SK-N-SH treated with all-trans-retinoic acid at 6 μM for 48 hours (cell line): ENCODE results near the gene ZNF362.

ENCODE experiments used
- ATAC-seq: fragments of 200-7000 bp; cut with Tn5 transposase; 3 replicates; pipeline ENCODE4 v1.9.1; 2020; ENCODE audit warnings: mild to moderate bottlenecking, moderate library complexity
- BACH2 ChIP-seq: fragments of 250-450 bp; sonication (Bioruptor Pico); IDR thresholded peaks from 2 replicates; pipeline ENCODE4 v1.9.0; 2021; ENCODE audit warnings: mild to moderate bottlenecking, borderline replicate concordance
- ESRRG ChIP-seq: fragments of 250-450 bp; sonication (Bioruptor Pico); IDR thresholded peaks from 2 replicates; pipeline ENCODE4 v1.6.1; 2021; ENCODE audit warnings: mild to moderate bottlenecking
- OSR1 ChIP-seq: fragments of 250-450 bp; sonication (Bioruptor Pico); IDR thresholded peaks from 2 replicates; pipeline ENCODE4 v1.8.0; 2022; ENCODE audit warnings: moderate library complexity, mild to moderate bottlenecking, inconsistent platforms
- RARB ChIP-seq: fragments of 250-450 bp; sonication (Bioruptor Pico); IDR thresholded peaks from 2 replicates; pipeline ENCODE4 v1.8.0; 2021; ENCODE audit warnings: mild to moderate bottlenecking, moderate library complexity
- SNAI2 ChIP-seq: fragments of 250-450 bp; sonication (Bioruptor Pico); IDR thresholded peaks from 2 replicates; pipeline ENCODE4 v1.5.0; 2020; ENCODE audit warnings: mild to moderate bottlenecking, moderate library complexity
- TOX ChIP-seq: fragments of 250-450 bp; sonication (Bioruptor Pico); IDR thresholded peaks from 2 replicates; pipeline ENCODE4 v1.8.0; 2021; ENCODE audit warnings: mild to moderate bottlenecking, moderate library complexity, borderline replicate concordance
- ZC3H10 ChIP-seq: fragments of 250-450 bp; sonication (Bioruptor Pico); IDR thresholded peaks from 2 replicates; pipeline ENCODE4 v1.5.1; 2021; ENCODE audit warnings: mild to moderate bottlenecking, moderate library complexity
- ZFP3 ChIP-seq: fragments of 250-450 bp; sonication (Bioruptor Pico); IDR thresholded peaks from 2 replicates; pipeline ENCODE4 v1.5.0; 2020; ENCODE audit warnings: mild to moderate bottlenecking, moderate library complexity
- ZFP30 ChIP-seq: fragments of 450-650 bp; formaldehyde crosslinking; IDR thresholded peaks from 2 replicates; pipeline ENCODE4 v1.5.0; 2022; ENCODE audit warnings: mild to moderate bottlenecking, moderate library complexity
- TF ChIP-seq, protein P1 (sequence below): fragments of 250-450 bp; sonication (Bioruptor Pico); IDR thresholded peaks from 2 replicates; pipeline ENCODE4 v1.5.0; 2020; ENCODE audit warnings: mild to moderate bottlenecking, moderate library complexity
- TF ChIP-seq, protein P2 (sequence below): fragments of 250-450 bp; sonication (Bioruptor Pico); IDR thresholded peaks from 2 replicates; pipeline ENCODE4 v1.5.1; 2021; ENCODE audit warnings: mild to moderate bottlenecking, moderate library complexity
- TF ChIP-seq, protein P3 (sequence below): fragments of 250-450 bp; sonication (Bioruptor Pico); IDR thresholded peaks from 2 replicates; pipeline ENCODE4 v1.8.0; 2020; ENCODE audit warnings: mild to moderate bottlenecking, moderate library complexity, borderline replicate concordance
- TF ChIP-seq, protein P4 (sequence below): fragments of 250-450 bp; sonication (Bioruptor Pico); IDR thresholded peaks from 2 replicates; pipeline ENCODE4 v1.5.1; 2020; ENCODE audit warnings: low read depth, mild to moderate bottlenecking, moderate library complexity

The ZNF362 gene

DNA sequence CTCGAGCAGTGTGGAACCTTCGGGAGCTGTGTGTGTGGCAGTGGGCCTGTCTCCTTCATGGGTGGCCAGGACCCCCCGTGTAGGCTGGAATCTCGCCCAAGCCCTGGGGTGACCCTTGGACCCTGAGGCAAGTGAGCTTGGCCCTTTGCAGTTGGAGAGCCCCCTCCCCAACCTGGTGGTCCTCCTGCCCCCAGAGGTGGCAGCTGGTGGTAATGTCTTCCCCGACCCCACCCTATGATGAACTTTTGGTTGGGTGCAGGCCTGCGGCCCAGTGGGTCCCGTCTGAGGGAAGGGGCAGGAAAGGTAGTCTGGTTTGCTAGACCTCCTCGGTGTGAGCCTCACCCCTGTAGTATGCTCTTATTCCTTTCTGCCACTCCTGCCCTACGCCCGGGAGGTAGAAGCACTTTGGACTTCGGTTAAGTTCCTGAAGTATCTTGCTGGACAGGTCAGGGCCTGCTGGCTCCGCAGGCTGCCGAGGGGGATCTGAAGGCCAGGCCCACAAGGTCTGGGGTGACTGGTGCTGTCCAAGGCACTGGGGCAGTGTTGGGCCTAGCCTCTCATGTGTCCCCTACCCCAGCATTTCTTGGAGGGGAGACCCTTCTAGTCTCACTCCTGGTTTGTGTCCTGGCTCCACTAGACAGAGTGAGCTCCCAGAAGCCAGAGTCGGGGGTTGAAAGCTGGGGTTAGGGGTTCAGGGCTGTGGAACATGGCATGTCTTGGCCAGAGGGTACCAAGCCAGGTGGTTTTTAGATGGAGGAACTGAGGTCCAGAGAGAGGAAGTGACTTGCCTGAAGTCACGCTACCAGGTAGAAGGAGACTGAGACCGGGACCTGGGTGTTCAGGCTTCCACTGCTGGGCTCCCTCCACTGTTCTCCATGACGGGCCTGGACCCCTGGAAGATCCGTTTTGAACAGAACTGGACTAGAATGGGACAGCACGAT, 1.8 kb downstream of the ZNF362 start:
- TF ChIP-seq TOX (CRISPR knock-in tag) (no peak), ZFP30 (no peak), ZC3H10 (no peak)
- TF ChIP-seq, protein P1, sequence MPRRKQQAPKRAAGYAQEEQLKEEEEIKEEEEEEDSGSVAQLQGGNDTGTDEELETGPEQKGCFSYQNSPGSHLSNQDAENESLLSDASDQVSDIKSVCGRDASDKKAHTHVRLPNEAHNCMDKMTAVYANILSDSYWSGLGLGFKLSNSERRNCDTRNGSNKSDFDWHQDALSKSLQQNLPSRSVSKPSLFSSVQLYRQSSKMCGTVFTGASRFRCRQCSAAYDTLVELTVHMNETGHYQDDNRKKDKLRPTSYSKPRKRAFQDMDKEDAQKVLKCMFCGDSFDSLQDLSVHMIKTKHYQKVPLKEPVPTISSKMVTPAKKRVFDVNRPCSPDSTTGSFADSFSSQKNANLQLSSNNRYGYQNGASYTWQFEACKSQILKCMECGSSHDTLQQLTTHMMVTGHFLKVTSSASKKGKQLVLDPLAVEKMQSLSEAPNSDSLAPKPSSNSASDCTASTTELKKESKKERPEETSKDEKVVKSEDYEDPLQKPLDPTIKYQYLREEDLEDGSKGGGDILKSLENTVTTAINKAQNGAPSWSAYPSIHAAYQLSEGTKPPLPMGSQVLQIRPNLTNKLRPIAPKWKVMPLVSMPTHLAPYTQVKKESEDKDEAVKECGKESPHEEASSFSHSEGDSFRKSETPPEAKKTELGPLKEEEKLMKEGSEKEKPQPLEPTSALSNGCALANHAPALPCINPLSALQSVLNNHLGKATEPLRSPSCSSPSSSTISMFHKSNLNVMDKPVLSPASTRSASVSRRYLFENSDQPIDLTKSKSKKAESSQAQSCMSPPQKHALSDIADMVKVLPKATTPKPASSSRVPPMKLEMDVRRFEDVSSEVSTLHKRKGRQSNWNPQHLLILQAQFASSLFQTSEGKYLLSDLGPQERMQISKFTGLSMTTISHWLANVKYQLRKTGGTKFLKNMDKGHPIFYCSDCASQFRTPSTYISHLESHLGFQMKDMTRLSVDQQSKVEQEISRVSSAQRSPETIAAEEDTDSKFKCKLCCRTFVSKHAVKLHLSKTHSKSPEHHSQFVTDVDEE (CRISPR knock-in tag), result no peak
- TF ChIP-seq, all 23 proteins: peak for 0
- ATAC-seq, result no peak

DNA sequence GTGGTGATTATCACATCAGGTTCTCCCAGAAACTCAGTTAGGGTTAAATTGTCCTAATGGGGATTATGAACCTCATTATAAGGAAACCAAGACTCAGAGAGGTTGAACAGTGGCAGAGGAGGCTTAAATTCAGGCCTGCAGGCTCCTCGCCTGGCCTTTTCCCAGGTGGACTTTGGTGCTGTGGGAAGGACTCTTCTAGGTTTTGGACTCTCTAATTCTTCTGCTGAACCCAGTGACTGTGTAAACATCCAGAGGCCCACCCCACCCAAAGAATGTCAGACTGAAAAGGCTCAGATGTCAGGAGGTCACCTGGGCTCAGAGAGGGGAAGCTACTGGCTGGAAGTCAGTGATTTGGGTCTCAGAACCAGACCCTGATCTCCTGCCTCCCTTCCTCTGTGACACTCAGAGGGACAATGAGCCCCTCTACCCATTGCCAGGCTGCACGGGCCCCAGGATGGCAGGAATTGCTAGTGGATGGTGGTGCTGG, 2.5 kb downstream of the ZNF362 start:
- no peak for ATAC-seq

DNA sequence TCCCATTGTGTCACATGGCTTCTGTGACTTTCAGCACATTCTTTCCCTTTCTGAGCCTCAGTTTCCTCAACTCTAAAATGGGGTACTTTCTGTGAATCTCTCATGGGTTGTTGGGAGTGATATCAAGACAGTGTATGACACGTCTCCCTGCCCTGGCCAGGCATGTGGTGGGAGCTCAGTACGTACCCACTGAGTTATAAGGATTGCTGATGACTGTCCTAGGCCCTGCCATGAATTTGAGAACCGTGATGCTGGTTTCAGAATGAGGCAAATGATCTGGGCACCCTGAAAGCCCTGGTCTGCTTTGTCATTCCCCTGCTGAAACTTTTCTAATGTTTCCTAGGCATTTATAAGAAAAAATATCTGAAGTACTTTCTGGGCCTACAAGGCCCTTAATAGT, 3.6 kb downstream of the ZNF362 start:
- ATAC-seq, result no peak
- TF ChIP-seq RARB (no peak), ESRRG (no peak), ZC3H10 (no peak), OSR1 (CRISPR knock-in tag) (no peak), SNAI2 (CRISPR knock-in tag) (no peak)
- TF ChIP-seq, protein P2, sequence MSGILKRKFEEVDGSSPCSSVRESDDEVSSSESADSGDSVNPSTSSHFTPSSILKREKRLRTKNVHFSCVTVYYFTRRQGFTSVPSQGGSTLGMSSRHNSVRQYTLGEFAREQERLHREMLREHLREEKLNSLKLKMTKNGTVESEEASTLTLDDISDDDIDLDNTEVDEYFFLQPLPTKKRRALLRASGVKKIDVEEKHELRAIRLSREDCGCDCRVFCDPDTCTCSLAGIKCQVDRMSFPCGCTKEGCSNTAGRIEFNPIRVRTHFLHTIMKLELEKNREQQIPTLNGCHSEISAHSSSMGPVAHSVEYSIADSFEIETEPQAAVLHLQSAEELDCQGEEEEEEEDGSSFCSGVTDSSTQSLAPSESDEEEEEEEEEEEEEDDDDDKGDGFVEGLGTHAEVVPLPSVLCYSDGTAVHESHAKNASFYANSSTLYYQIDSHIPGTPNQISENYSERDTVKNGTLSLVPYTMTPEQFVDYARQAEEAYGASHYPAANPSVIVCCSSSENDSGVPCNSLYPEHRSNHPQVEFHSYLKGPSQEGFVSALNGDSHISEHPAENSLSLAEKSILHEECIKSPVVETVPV, result no peak
- TF ChIP-seq, protein P3, sequence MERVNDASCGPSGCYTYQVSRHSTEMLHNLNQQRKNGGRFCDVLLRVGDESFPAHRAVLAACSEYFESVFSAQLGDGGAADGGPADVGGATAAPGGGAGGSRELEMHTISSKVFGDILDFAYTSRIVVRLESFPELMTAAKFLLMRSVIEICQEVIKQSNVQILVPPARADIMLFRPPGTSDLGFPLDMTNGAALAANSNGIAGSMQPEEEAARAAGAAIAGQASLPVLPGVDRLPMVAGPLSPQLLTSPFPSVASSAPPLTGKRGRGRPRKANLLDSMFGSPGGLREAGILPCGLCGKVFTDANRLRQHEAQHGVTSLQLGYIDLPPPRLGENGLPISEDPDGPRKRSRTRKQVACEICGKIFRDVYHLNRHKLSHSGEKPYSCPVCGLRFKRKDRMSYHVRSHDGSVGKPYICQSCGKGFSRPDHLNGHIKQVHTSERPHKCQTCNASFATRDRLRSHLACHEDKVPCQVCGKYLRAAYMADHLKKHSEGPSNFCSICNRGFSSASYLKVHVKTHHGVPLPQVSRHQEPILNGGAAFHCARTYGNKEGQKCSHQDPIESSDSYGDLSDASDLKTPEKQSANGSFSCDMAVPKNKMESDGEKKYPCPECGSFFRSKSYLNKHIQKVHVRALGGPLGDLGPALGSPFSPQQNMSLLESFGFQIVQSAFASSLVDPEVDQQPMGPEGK, result no peak
- TF ChIP-seq, protein P4, sequence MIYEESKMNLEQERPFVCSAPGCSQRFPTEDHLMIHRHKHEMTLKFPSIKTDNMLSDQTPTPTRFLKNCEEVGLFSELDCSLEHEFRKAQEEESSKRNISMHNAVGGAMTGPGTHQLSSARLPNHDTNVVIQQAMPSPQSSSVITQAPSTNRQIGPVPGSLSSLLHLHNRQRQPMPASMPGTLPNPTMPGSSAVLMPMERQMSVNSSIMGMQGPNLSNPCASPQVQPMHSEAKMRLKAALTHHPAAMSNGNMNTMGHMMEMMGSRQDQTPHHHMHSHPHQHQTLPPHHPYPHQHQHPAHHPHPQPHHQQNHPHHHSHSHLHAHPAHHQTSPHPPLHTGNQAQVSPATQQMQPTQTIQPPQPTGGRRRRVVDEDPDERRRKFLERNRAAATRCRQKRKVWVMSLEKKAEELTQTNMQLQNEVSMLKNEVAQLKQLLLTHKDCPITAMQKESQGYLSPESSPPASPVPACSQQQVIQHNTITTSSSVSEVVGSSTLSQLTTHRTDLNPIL (CRISPR knock-in tag), result no peak

More for the DNA sequence above, 2.5 kb downstream of the ZNF362 start:
- TF ChIP-seq, protein P1 (CRISPR knock-in tag), result no peak
- TF ChIP-seq, protein P3, result no peak
- no peak for TF ChIP-seq BACH2 (CRISPR knock-in tag)
- no peak for TF ChIP-seq ZFP30
- TF ChIP-seq ZFP3 (CRISPR knock-in tag), result no peak
- TF ChIP-seq, protein P4 (CRISPR knock-in tag), result no peak
- TF ChIP-seq, protein P2, result no peak
- TF ChIP-seq, all 23 proteins: peak for 0
